GM21423 (cell line): ENCODE measurements around the gene ALKBH8.
"Not testable (repeated sequence)": the region's sequence is repeated elsewhere in the genome, so short reads cannot be mapped to it uniquely, and the experiment has no call there.

Source experiments
- ATAC-seq: cut with Tn5 transposase; IDR thresholded peaks from one replicate; pipeline ENCODE4 v1.9.1; 2021; ENCODE audit warnings: mild to moderate bottlenecking, moderate library complexity; ENCODE audit not compliant: unreplicated experiment

ALKBH8 gene

GRCh38 chr11:107565219-107565937 lies at the start of gene ALKBH8:
ALKBH8 (minus strand) TSS chr11:107565735; CDS start chr11:107560893, 4,842 bp downstream.
- peak; percentile 73 for ATAC-seq

- ATAC-seq: no peak
Observed at GRCh38 chr11:107612445-107612844, 46.9 kb upstream of the ALKBH8 start.

GRCh38 chr11:107609400-107610218 lies 44.1 kb upstream of the ALKBH8 start:
- ATAC-seq: no peak

- no peak for ATAC-seq
Observed at GRCh38 chr11:107608809-107609208, 43.3 kb upstream of the ALKBH8 start.

- ATAC-seq: no peak
Observed at GRCh38 chr11:107606141-107606540, 40.6 kb upstream of the ALKBH8 start.

- no peak for ATAC-seq
Observed at GRCh38 chr11:107605061-107606006, 39.8 kb upstream of the ALKBH8 start.

- peak; percentile 67 for ATAC-seq
Observed at GRCh38 chr11:107598225-107599139, 32.9 kb upstream of the ALKBH8 start.

- no peak for ATAC-seq
Observed at GRCh38 chr11:107594736-107595135, 29.2 kb upstream of the ALKBH8 start.

GRCh38 chr11:107593951-107594350 lies 28.4 kb upstream of the ALKBH8 start:
- ATAC-seq: no peak

- no peak for ATAC-seq
Observed at GRCh38 chr11:107592813-107593212, 27.3 kb upstream of the ALKBH8 start.

GRCh38 chr11:107592231-107592590 lies 26.7 kb upstream of the ALKBH8 start:
- ATAC-seq: no peak

- peak; percentile 29 for ATAC-seq
Observed at GRCh38 chr11:107591378-107592230, 26.1 kb upstream of the ALKBH8 start.

- peak; percentile 55 for ATAC-seq
Observed at GRCh38 chr11:107590460-107591377, 25.2 kb upstream of the ALKBH8 start, which contains the start of gene ELMOD1. ELMOD1 (plus strand) TSS chr11:107591147; CDS start chr11:107618190, 27,043 bp downstream.

GRCh38 chr11:107587306-107587979 lies 21.9 kb upstream of the ALKBH8 start:
- no peak for ATAC-seq

GRCh38 chr11:107583629-107584195 lies 18.2 kb upstream of the ALKBH8 start:
- no peak for ATAC-seq

GRCh38 chr11:107581147-107581546 lies 15.6 kb upstream of the ALKBH8 start:
- no peak for ATAC-seq

- ATAC-seq: not testable (repeated sequence)
Observed at GRCh38 chr11:107579169-107579568, 13.6 kb upstream of the ALKBH8 start.
